ENCODE data around the gene CST6.

The CST6 gene

DNA sequence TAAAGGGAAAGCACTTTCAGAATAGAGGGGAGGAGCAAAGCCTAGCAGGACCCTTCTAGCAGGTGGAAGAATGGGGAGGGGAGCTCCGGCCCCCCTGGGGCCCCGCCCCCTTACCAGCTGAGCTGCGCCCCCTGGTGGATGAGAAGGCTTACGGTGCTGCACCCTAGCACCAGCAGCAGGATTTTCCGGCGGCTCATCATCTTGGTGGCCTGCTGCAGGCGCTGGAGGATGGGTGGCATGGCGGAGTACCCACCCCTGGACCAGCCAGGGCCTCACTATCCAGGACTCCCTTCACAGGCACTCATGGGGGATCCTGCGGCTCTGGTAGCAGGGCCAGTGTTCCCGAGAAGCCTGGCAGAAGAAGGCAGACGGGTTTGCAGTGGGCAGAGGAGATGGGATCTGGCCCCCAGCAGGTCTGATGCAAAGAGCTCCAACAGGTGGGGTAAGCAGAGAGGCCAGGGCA is 33.4 kb downstream of the CST6 start:
- H4K20me1 ChIP-seq (ENCODE audit: insufficient read depth, low read length, poor library complexity, severe bottlenecking): no peaks in the 10 kb centered on the region
- no peak overlapping the region for H3K9ac ChIP-seq (ENCODE audit: low read depth, low read length, poor library complexity, severe bottlenecking)
- TF ChIP-seq, protein P1, sequence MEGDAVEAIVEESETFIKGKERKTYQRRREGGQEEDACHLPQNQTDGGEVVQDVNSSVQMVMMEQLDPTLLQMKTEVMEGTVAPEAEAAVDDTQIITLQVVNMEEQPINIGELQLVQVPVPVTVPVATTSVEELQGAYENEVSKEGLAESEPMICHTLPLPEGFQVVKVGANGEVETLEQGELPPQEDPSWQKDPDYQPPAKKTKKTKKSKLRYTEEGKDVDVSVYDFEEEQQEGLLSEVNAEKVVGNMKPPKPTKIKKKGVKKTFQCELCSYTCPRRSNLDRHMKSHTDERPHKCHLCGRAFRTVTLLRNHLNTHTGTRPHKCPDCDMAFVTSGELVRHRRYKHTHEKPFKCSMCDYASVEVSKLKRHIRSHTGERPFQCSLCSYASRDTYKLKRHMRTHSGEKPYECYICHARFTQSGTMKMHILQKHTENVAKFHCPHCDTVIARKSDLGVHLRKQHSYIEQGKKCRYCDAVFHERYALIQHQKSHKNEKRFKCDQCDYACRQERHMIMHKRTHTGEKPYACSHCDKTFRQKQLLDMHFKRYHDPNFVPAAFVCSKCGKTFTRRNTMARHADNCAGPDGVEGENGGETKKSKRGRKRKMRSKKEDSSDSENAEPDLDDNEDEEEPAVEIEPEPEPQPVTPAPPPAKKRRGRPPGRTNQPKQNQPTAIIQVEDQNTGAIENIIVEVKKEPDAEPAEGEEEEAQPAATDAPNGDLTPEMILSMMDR (conservative IDR thresholded peaks at IDR 0.05; ENCODE audit: low read length): peak; percentile 94
- TF ChIP-seq EZH2phosphoT487 (IDR thresholded peaks at IDR 0.05; ENCODE audit: borderline replicate concordance): no peak
- no peaks in the 10 kb centered on the region for H3K9me2 ChIP-seq (replicated peaks; ENCODE audit: low read depth, low read length)
- H3K27me3 ChIP-seq (ENCODE audit: insufficient read depth, low read length, poor library complexity, severe bottlenecking): no peaks in the 10 kb centered on the region
- H3F3A ChIP-seq (ENCODE audit: low read depth): no peaks in the 10 kb centered on the region
- H3K9me3 ChIP-seq (ENCODE audit: insufficient read depth, low read depth, low read length): no peaks in the 10 kb centered on the region
- H2AFZ ChIP-seq (ENCODE audit: low read length): peak overlapping the region; percentile 64
- H3K36me3 ChIP-seq (ENCODE audit: insufficient read depth, low read length): no peaks in the 10 kb centered on the region
- H3K4me2 ChIP-seq (ENCODE audit: low read depth, low read length, poor library complexity, severe bottlenecking): peak overlapping the region; percentile 31
- no peaks in the 10 kb centered on the region for H3K79me2 ChIP-seq (ENCODE audit: insufficient read depth, low read length)
- H3K4me1 ChIP-seq (ENCODE audit: insufficient read depth, low read length, poor library complexity, severe bottlenecking): peaks cover 4% of the 10 kb centered on the region
- H3K4me3 ChIP-seq (ENCODE audit: low read length, poor library complexity, severe bottlenecking): peak overlapping the region; percentile 13

GRCh38 chr11:66046901-66047300 is 35.1 kb downstream of the CST6 start:
- no peak overlapping the region for H2AFZ ChIP-seq (ENCODE audit: low read length)
- no peak overlapping the region for H3K4me2 ChIP-seq (ENCODE audit: low read depth, low read length, poor library complexity, severe bottlenecking)
- H3K4me1 ChIP-seq (ENCODE audit: insufficient read depth, low read length, poor library complexity, severe bottlenecking): peaks cover 15% of the 10 kb centered on the region

GRCh38 chr11:66047541-66048365 is 35.9 kb downstream of the CST6 start:
- Histone ChIP-seq H3K4me1 (ENCODE audit: insufficient read depth, low read length, poor library complexity, severe bottlenecking) (peaks cover 16% of the 10 kb centered on the region), H3K9me3 (ENCODE audit: insufficient read depth, low read depth, low read length) (no peaks in the 10 kb centered on the region), H4K20me1 (ENCODE audit: insufficient read depth, low read length, poor library complexity, severe bottlenecking) (peaks cover 5% of the 10 kb centered on the region), H3K79me2 (ENCODE audit: insufficient read depth, low read length) (peaks cover 6% of the 10 kb centered on the region), H3F3A (ENCODE audit: low read depth) (no peaks in the 10 kb centered on the region), H3K4me3 (ENCODE audit: low read length, poor library complexity, severe bottlenecking) (no peak overlapping the region), H3K4me2 (ENCODE audit: low read depth, low read length, poor library complexity, severe bottlenecking) (no peak overlapping the region), H3K36me3 (ENCODE audit: insufficient read depth, low read length) (no peaks in the 10 kb centered on the region), H3K27me3 (ENCODE audit: insufficient read depth, low read length, poor library complexity, severe bottlenecking) (no peaks in the 10 kb centered on the region), H2AFZ (ENCODE audit: low read length) (no peak overlapping the region), H3K9me2 (replicated peaks; ENCODE audit: low read depth, low read length) (no peaks in the 10 kb centered on the region), H3K9ac (ENCODE audit: low read depth, low read length, poor library complexity, severe bottlenecking) (no peak overlapping the region)
- no peak for TF ChIP-seq EZH2phosphoT487 (IDR thresholded peaks at IDR 0.05; ENCODE audit: borderline replicate concordance)
- TF ChIP-seq, protein P1 (conservative IDR thresholded peaks at IDR 0.05; ENCODE audit: low read length): no peak

More at GRCh38 chr11:66046901-66047300, 35.1 kb downstream of the CST6 start:
- no peaks in the 10 kb centered on the region for H3F3A ChIP-seq (ENCODE audit: low read depth)
- no peak overlapping the region for H3K4me3 ChIP-seq (ENCODE audit: low read length, poor library complexity, severe bottlenecking)
- no peaks in the 10 kb centered on the region for H3K9me3 ChIP-seq (ENCODE audit: insufficient read depth, low read depth, low read length)
- H3K36me3 ChIP-seq (ENCODE audit: insufficient read depth, low read length): no peaks in the 10 kb centered on the region
- TF ChIP-seq, protein P1 (conservative IDR thresholded peaks at IDR 0.05; ENCODE audit: low read length): no peak
- TF ChIP-seq EZH2phosphoT487 (IDR thresholded peaks at IDR 0.05; ENCODE audit: borderline replicate concordance): no peak
- H3K9me2 ChIP-seq (replicated peaks; ENCODE audit: low read depth, low read length): no peaks in the 10 kb centered on the region
- no peaks in the 10 kb centered on the region for H3K27me3 ChIP-seq (ENCODE audit: insufficient read depth, low read length, poor library complexity, severe bottlenecking)
- H3K9ac ChIP-seq (ENCODE audit: low read depth, low read length, poor library complexity, severe bottlenecking): no peak overlapping the region
- no peaks in the 10 kb centered on the region for H3K79me2 ChIP-seq (ENCODE audit: insufficient read depth, low read length)
- no peaks in the 10 kb centered on the region for H4K20me1 ChIP-seq (ENCODE audit: insufficient read depth, low read length, poor library complexity, severe bottlenecking)
